Measurements from ENCODE around the gene STRIP1.

- no peak for TF ChIP-seq CTCF (IDR thresholded peaks at IDR 0.05)
- no peak for TF ChIP-seq POLR2A (IDR thresholded peaks at IDR 0.05)
- no peak for TF ChIP-seq POLR2AphosphoS5 (IDR thresholded peaks at IDR 0.05; ENCODE audit: insufficient read depth in 1 of 2, low read depth in 1 of 2)
Observed at GRCh38 chr1:110092991-110093390, 58.6 kb downstream of the STRIP1 start.

All from vagina (tissue), 2 donors.